C4-2B (cell line): ENCODE results near the gene GLIPR1.

Source experiments
- CTCF ChIP-seq: fragments of 450-650 bp; conservative IDR thresholded peaks from 2 replicates; pipeline ENCODE4 v1.5.1; 2017; ENCODE audit warnings: mild to moderate bottlenecking
- ZFX ChIP-seq: fragments of 450-650 bp; IDR thresholded peaks from 2 replicates; pipeline ENCODE4 v1.6.1; 2017

- TF ChIP-seq CTCF (no peak), ZFX (no peak)
Measured at GRCh38 chr12:75503459-75503858, 22.9 kb downstream of the GLIPR1 start.
